A673 (cell line): ENCODE results near the gene WFS1. TPM values are rescaled to one million over a fixed set of nuclear protein-coding genes. Genes with fewer than 3 reads are reported as not detected.

ENCODE experiments used
- BruUV-seq: library from RNA; stranded (reverse); fragments of 400-500 nt; replicated peaks from 2 replicates; lab custom pipeline; 2021; lab: Mats Ljungman, UMichigan
- CTCF ChIA-PET: fragments of 300-600 bp; sonication (Branson Sonifier 250); formaldehyde crosslinking; loops from one replicate; lab custom pipeline; 2022; ENCODE audit warnings: antibody characterized with exemption; lab: Charles Lee
- POLR2A ChIA-PET: fragments of 300-600 bp; sonication (Branson Sonifier 250); formaldehyde crosslinking; loops from one replicate; lab custom pipeline; 2022; ENCODE audit warnings: antibody characterized with exemption; ENCODE audit not compliant: low non-redundant PET; lab: Charles Lee
- DNase-seq: peaks from one replicate; pipeline ENCODE4 v3.0.0-alpha.2; 2015; ENCODE audit warnings: low spot score
- H3K27ac ChIP-seq: fragments of 200-600 bp; sonication (generic); 2 replicates; pipeline ENCODE4 v1.5.1; 2016; ENCODE audit warnings: mixed run types, low read depth, mild to moderate bottlenecking, mixed read lengths, antibody characterized with exemption, low read length; ENCODE audit not compliant: poor library complexity, severe bottlenecking
- H3K27me3 ChIP-seq: fragments of 200-600 bp; sonication (generic); replicated peaks from 2 replicates; pipeline ENCODE4 v1.6.1; 2017; ENCODE audit warnings: mixed run types, low read depth, mild to moderate bottlenecking, mixed read lengths, antibody characterized with exemption, low read length; ENCODE audit not compliant: insufficient read depth, poor library complexity
- H3K36me3 ChIP-seq: fragments of 200-600 bp; sonication (generic); 2 replicates; pipeline ENCODE4 v1.6.1; 2016; ENCODE audit warnings: mixed run types, mild to moderate bottlenecking, mixed read lengths, antibody characterized with exemption, low read length; ENCODE audit not compliant: insufficient read depth, poor library complexity, severe bottlenecking
- H3K4me1 ChIP-seq: fragments of 200-600 bp; sonication (generic); 2 replicates; pipeline ENCODE4 v1.6.1; 2017; ENCODE audit warnings: mixed run types, mild to moderate bottlenecking, mixed read lengths, antibody characterized with exemption, low read length; ENCODE audit not compliant: insufficient read depth, poor library complexity, severe bottlenecking
- H3K4me3 ChIP-seq: fragments of 200-600 bp; sonication (generic); 2 replicates; pipeline ENCODE4 v1.5.1; 2016; ENCODE audit warnings: low read depth, mixed run types, mild to moderate bottlenecking, mixed read lengths, low read length; ENCODE audit not compliant: poor library complexity, severe bottlenecking
- H3K9me3 ChIP-seq: fragments of 200-600 bp; sonication (generic); 2 replicates; pipeline ENCODE4 v1.6.1; 2016; ENCODE audit warnings: mixed run types, low read depth, mild to moderate bottlenecking, mixed read lengths, antibody characterized with exemption, low read length; ENCODE audit not compliant: poor library complexity, severe bottlenecking
- EZH2 ChIP-seq: fragments of 200-600 bp; sonication (generic); IDR thresholded peaks from 2 replicates; pipeline ENCODE4 v1.6.1; 2017; ENCODE audit warnings: borderline replicate concordance, low read depth, mild to moderate bottlenecking, mixed read lengths, antibody characterized with exemption, low read length; ENCODE audit not compliant: poor library complexity, severe bottlenecking
- intact Hi-C: fragments of 100-400 bp; cut with micrococcal nuclease; formaldehyde crosslinking; loops from one replicate; pipeline ENCODE4 v1.10.0; 2022; ENCODE audit not compliant: unreplicated experiment
- total RNA-seq: library from RNA; stranded (reverse); gene quantifications from 2 replicates; pipeline ENCODE4 v1.2.3, GENCODE V29; 2021
- TF ChIP-seq, protein P1 (sequence below): fragments of 300-800, 200-600 bp; sonication (generic); conservative IDR thresholded peaks from 2 replicates; pipeline ENCODE4 v1.5.1; 2017; ENCODE audit warnings: low read depth, mild to moderate bottlenecking, antibody characterized with exemption, low read length, moderate library complexity, mixed read lengths

WFS1 gene
- total RNA-seq, 1 experiment from 2014 or later: 14.0 TPM

GRCh38 chr4:6228158-6229067 is 41.2 kb upstream of the WFS1 start:
- H3K27ac ChIP-seq: no peak overlapping the region
- no peak for TF ChIP-seq EZH2
- TF ChIP-seq, protein P1, sequence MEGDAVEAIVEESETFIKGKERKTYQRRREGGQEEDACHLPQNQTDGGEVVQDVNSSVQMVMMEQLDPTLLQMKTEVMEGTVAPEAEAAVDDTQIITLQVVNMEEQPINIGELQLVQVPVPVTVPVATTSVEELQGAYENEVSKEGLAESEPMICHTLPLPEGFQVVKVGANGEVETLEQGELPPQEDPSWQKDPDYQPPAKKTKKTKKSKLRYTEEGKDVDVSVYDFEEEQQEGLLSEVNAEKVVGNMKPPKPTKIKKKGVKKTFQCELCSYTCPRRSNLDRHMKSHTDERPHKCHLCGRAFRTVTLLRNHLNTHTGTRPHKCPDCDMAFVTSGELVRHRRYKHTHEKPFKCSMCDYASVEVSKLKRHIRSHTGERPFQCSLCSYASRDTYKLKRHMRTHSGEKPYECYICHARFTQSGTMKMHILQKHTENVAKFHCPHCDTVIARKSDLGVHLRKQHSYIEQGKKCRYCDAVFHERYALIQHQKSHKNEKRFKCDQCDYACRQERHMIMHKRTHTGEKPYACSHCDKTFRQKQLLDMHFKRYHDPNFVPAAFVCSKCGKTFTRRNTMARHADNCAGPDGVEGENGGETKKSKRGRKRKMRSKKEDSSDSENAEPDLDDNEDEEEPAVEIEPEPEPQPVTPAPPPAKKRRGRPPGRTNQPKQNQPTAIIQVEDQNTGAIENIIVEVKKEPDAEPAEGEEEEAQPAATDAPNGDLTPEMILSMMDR: no peak
- peaks cover 8% of the 10 kb centered on the region for H3K27me3 ChIP-seq
- intact Hi-C loops: no loop called here
- no peak overlapping the region for H3K4me3 ChIP-seq
- no TSS peak for BruUV-seq
- H3K4me1 ChIP-seq: no peaks in the 10 kb centered on the region
- H3K9me3 ChIP-seq: no peaks in the 10 kb centered on the region
- ChIA-PET CTCF (no interaction called here), POLR2A (no interaction called here)
- DNase-seq: no peak
- no peaks in the 10 kb centered on the region for H3K36me3 ChIP-seq

GRCh38 chr4:6229095-6229494 is 40.6 kb upstream of the WFS1 start:
- TF ChIP-seq, protein P1: no peak
- TF ChIP-seq EZH2: no peak
- DNase-seq: no peak
- Histone ChIP-seq H3K9me3 (no peaks in the 10 kb centered on the region), H3K4me1 (no peaks in the 10 kb centered on the region), H3K36me3 (no peaks in the 10 kb centered on the region), H3K27me3 (peaks cover 6% of the 10 kb centered on the region), H3K27ac (no peak overlapping the region), H3K4me3 (no peak overlapping the region)
- POLR2A ChIA-PET: no interaction called here
- BruUV-seq: no TSS peak
- CTCF ChIA-PET: no interaction called here
- intact Hi-C loops: no loop called here

DNA sequence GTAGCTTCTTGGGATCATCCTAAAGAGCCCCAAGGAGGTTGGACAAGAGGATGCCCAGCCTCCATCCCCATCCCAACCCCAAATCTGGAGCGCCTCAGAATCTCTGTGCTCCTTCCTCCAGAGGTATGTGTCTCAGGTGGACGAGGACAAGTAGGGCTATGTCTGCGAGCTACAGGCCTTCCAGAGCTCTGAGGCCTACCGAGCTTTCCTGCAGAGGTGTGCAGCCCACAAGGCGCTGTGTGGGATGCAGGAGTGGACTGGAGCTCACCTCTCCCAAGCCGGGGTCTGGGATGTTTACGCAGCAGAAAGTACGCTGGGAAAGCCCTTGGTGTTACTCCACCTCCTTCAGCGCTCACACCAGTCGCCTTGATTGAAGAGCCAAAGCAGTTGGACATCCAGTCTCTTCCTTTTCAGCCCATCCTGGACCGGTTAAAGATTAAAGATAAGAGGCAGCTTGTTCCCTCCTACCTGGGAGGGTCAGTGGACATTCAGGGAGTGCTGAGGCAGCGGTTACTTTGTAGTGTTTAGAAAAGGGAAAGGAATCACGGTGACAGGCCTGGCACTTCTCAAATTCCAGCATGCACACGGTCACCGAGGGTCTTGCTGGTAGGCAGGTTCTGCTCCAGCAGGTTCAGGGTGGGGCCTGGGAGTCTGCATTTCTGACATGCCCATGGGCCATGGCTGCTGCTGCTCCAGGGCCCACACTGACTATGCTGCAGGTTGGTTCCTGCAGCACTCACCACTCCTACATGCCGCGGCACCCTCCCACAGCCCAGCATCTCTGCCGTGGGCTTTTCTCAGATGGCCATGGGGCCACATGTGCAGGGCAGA is 39.8 kb upstream of the WFS1 start:
- BruUV-seq: no TSS peak
- H3K4me3 ChIP-seq: no peak overlapping the region
- H3K27ac ChIP-seq: no peak overlapping the region
- no peak for TF ChIP-seq EZH2
- TF ChIP-seq, protein P1: no peak
- H3K4me1 ChIP-seq: no peaks in the 10 kb centered on the region
- no peaks in the 10 kb centered on the region for H3K36me3 ChIP-seq
- ChIA-PET CTCF (no interaction called here), POLR2A (no interaction called here)
- no peaks in the 10 kb centered on the region for H3K9me3 ChIP-seq
- intact Hi-C loops: no loop called here
- DNase-seq: no peak
- peaks cover 4% of the 10 kb centered on the region for H3K27me3 ChIP-seq
